Upper lobe of right lung (tissue), 1 donor: ENCODE measurements around the gene EPM2A. TPM values are rescaled to one million over a fixed set of nuclear protein-coding genes. Genes with fewer than 3 reads are reported as not detected.

Source experiments
- ATAC-seq: fragments of 200-7000 bp; cut with Tn5 transposase; one replicate; pipeline ENCODE4 v1.9.1; 2020; ENCODE audit warnings: mild to moderate bottlenecking, moderate library complexity
- DNase-seq: peaks from one replicate; pipeline ENCODE4 v3.0.0-alpha.2; 2020
- H3K27ac ChIP-seq: fragments of 200-600 bp; one replicate; pipeline ENCODE4 v1.8.0; 2022
- H3K27me3 ChIP-seq: fragments of 200-600 bp; one replicate; pipeline ENCODE4 v1.8.0; 2022; ENCODE audit warnings: mild to moderate bottlenecking
- H3K36me3 ChIP-seq: fragments of 200-600 bp; one replicate; pipeline ENCODE4 v1.8.0; 2022
- H3K4me1 ChIP-seq: fragments of 200-600 bp; one replicate; pipeline ENCODE4 v1.8.0; 2022
- H3K4me3 ChIP-seq: fragments of 200-600 bp; one replicate; pipeline ENCODE4 v1.8.0; 2022; ENCODE audit warnings: mild to moderate bottlenecking
- H3K9me3 ChIP-seq: fragments of 200-600 bp; one replicate; pipeline ENCODE4 v1.8.0; 2022
- intact Hi-C: fragments of 100-400 bp; cut with DNase I; formaldehyde crosslinking; loops from one replicate; pipeline ENCODE4 v1.11.0; 2022
- total RNA-seq: library from RNA; stranded (reverse); fragmentation: NEBNext Ultra II Directional; extraction: Animal tissue kit (Norgen Biotek cat#: 25700); gene quantifications from one replicate; pipeline ENCODE4 v1.2.1, GENCODE V29; 2021
- TF ChIP-seq, protein P1 (sequence below): fragments of 200-600 bp; IDR thresholded peaks from one replicate; pipeline ENCODE4 v1.8.0; 2022; ENCODE audit warnings: antibody characterized with exemption
- donor health status: DM: no; HTN: yes; CAD: no; lungs with severe emphysema.

EPM2A gene
- total RNA-seq, 1 donor from 2014 or later = 8.1 TPM

DNA sequence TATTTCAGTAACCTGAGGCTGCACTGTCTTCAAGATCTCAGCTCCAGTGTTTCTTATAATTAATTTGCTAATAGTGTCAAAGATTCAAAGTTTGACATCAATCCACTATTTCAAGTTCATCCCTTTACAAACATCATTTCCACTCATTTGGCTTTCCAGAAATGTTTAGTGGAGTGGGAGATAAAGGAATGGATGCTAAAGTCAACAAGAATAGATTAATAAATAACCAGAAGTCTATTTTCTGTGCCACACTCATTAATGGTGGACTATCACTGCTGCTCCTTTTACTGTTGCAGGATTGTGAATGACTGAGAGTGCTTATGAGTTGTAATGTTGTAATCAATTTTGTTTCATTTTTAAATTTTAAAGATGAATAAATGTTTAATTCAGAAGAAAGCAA, 28.4 kb upstream of the EPM2A start:
- intact Hi-C loops = no loop called here
- H3K4me1 ChIP-seq = no peaks in the 10 kb centered on the region
- no peaks in the 10 kb centered on the region for H3K27me3 ChIP-seq
- no peak overlapping the region for H3K4me3 ChIP-seq
- TF ChIP-seq, protein P1, sequence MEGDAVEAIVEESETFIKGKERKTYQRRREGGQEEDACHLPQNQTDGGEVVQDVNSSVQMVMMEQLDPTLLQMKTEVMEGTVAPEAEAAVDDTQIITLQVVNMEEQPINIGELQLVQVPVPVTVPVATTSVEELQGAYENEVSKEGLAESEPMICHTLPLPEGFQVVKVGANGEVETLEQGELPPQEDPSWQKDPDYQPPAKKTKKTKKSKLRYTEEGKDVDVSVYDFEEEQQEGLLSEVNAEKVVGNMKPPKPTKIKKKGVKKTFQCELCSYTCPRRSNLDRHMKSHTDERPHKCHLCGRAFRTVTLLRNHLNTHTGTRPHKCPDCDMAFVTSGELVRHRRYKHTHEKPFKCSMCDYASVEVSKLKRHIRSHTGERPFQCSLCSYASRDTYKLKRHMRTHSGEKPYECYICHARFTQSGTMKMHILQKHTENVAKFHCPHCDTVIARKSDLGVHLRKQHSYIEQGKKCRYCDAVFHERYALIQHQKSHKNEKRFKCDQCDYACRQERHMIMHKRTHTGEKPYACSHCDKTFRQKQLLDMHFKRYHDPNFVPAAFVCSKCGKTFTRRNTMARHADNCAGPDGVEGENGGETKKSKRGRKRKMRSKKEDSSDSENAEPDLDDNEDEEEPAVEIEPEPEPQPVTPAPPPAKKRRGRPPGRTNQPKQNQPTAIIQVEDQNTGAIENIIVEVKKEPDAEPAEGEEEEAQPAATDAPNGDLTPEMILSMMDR = no peak
- ATAC-seq = no peak
- no peak overlapping the region for H3K27ac ChIP-seq
- H3K9me3 ChIP-seq = no peaks in the 10 kb centered on the region
- H3K36me3 ChIP-seq = no peaks in the 10 kb centered on the region
- no peak for DNase-seq

DNA sequence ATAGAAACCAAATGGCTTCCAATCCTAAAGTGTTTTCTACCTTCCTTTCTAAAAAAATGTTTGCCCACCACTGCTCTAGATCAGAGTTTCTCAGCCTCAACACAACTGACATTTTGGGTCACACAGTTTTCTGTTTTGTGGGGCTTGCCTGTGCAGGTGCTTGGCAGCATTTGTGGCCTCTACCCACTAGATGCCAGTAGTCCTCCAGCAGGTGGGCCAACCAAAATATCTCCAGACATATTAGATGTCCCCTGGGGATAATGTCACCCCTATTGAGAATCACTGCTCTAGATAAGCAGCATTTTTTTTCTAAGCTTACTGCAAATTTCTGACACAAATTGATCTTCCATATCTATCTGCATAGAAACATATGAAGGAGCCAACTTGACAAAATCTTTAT, 26.3 kb upstream of the EPM2A start:
- DNase-seq (no peak), ATAC-seq (no peak)
- Histone ChIP-seq H3K27ac (no peak overlapping the region), H3K9me3 (no peaks in the 10 kb centered on the region), H3K36me3 (no peaks in the 10 kb centered on the region), H3K4me3 (no peak overlapping the region), H3K4me1 (no peaks in the 10 kb centered on the region), H3K27me3 (no peaks in the 10 kb centered on the region)
- TF ChIP-seq, protein P1 = no peak
- intact Hi-C loops = no loop called here

DNA sequence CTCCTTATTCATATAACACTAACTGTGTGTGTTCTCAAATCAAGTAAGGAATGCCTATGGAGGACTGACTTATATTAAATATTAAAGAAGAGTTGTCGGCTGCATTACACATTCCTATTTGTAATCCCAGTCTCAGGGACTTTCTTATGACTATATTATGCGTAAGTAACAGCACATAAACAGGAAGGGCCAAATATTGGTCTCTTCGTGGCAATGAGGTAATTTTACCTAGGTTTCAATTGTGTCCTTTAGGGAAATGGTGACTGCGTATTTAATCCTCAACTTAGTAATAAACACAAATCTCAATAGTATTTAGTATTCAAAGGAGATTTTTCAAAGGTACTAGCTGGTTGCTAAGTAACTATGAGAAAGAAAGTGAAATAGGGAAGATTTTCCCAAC, 22.8 kb upstream of the EPM2A start:
- Histone ChIP-seq H3K27me3 (no peaks in the 10 kb centered on the region), H3K4me1 (no peaks in the 10 kb centered on the region), H3K9me3 (no peaks in the 10 kb centered on the region), H3K36me3 (no peaks in the 10 kb centered on the region), H3K27ac (no peak overlapping the region), H3K4me3 (no peak overlapping the region)
- intact Hi-C loops = no loop called here
- TF ChIP-seq, protein P1 = no peak
- DNase-seq (no peak), ATAC-seq (no peak)

DNA sequence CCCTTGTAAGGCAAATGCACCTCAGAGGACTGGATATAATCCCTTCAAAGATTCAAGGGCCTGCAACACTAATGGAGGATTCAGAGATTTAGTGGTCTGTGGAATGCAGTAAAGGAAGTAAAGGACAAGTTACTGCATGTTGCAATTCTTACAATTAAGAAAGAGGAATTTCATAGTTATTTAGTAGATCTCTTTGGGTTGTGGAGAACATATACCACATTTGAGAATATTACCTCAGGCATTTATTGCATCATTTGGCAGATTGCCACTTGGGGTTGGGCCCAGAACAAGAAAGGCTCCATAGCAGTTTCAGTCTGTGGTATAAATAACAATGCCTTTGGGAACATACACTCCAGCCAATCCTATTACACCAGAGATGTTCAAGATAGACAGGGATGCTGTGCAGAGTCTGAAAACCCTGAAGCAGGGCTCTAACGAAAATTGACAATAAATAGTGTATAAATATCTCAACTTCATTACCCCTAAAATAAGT, 20.9 kb upstream of the EPM2A start:
- no peak for DNase-seq
- peak; percentile 78 for ATAC-seq
- Histone ChIP-seq H3K4me1 (no peaks in the 10 kb centered on the region), H3K4me3 (no peak overlapping the region), H3K27me3 (no peaks in the 10 kb centered on the region), H3K36me3 (no peaks in the 10 kb centered on the region), H3K27ac (no peak overlapping the region), H3K9me3 (no peaks in the 10 kb centered on the region)
- TF ChIP-seq, protein P1 = no peak
- intact Hi-C loops = no loop called here

GRCh38 chr6:145755682-145756081, 20.4 kb upstream of the EPM2A start:
- Histone ChIP-seq H3K27ac (no peak overlapping the region), H3K4me1 (no peaks in the 10 kb centered on the region), H3K9me3 (no peaks in the 10 kb centered on the region), H3K4me3 (no peak overlapping the region), H3K36me3 (no peaks in the 10 kb centered on the region), H3K27me3 (no peaks in the 10 kb centered on the region)
- ATAC-seq = no peak
- intact Hi-C loops = no loop called here
- TF ChIP-seq, protein P1 = no peak
- no peak for DNase-seq

DNA sequence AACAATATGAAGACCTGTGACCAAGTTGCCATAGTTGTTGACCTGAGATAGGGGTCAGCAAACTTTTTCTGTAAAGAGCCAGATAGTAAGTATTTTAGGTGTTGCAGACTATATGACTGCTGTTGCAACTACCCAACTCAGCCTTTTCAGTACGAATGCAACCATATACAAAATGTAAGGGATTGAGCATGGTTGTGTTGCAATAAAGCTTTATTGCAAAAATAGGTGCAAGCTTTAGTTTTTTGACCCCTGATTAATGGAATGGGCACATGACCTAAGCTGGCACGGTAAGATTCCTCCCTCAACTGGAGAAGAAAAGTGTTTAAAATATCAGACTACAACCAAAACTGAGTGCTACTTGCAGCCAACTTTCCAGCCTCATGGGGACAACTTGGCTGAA, 17.3 kb upstream of the EPM2A start:
- Histone ChIP-seq H3K4me3 (no peak overlapping the region), H3K27me3 (no peaks in the 10 kb centered on the region), H3K36me3 (no peaks in the 10 kb centered on the region), H3K4me1 (no peaks in the 10 kb centered on the region), H3K9me3 (no peaks in the 10 kb centered on the region), H3K27ac (no peak overlapping the region)
- TF ChIP-seq, protein P1 = no peak
- intact Hi-C loops = no loop called here
- no peak for DNase-seq
- no peak for ATAC-seq
